ENCODE measurements around the gene PCDHGB4.
A peak's percentile ranks its signal among the peaks of the same experiment; 100 is the strongest.

GRCh38 chr5:141420855-141421488 is 33.5 kb downstream of the PCDHGB4 start, which contains the start of gene PCDHGA11:
- peak; percentile 76 for TF ChIP-seq CTCF (IDR thresholded peaks at IDR 0.05; ENCODE audit: low read length)
- no peak for TF ChIP-seq EZH2 (optimal IDR thresholded peaks at IDR 0.05; ENCODE audit: low read depth, low read length)
- no peak for TF ChIP-seq EZH2phosphoT487 (IDR thresholded peaks at IDR 0.05; ENCODE audit: low read length)
